HG02798 (cell line): ENCODE data around the gene MYO10.
"Not testable (repeated sequence)": the region's sequence is repeated elsewhere in the genome, so short reads cannot be mapped to it uniquely, and the experiment has no call there.

Source experiments
- ATAC-seq: cut with Tn5 transposase; IDR thresholded peaks from one replicate; pipeline ENCODE4 v1.9.1; 2021; ENCODE audit warnings: mild to moderate bottlenecking; ENCODE audit not compliant: unreplicated experiment, poor library complexity

The MYO10 gene

DNA sequence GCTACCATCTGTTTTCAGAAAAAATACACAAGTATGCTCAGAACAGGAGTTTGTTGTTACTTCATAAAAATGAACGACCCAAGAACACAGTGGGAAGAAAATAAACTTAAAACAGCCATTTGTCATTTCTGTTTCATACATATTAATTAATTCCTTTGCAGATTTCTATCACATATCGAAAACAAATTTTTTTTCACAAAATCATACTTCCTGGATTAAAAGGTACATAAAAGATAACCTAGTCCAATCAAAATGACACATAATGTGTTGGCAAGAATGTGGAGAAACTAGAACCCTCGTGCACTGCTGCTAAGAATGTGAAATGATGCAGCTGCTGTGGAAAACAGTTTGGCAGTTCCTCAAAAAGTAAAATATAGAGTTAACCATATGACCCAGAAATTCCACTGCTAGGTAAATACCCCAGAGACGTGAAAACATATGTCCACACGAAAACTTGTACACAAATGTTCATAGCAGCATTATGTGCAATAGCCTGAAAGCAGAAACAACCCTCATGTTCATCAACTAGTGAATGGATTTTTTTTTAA lies 46.0 kb downstream of the MYO10 start:
- ATAC-seq, result no peak

DNA sequence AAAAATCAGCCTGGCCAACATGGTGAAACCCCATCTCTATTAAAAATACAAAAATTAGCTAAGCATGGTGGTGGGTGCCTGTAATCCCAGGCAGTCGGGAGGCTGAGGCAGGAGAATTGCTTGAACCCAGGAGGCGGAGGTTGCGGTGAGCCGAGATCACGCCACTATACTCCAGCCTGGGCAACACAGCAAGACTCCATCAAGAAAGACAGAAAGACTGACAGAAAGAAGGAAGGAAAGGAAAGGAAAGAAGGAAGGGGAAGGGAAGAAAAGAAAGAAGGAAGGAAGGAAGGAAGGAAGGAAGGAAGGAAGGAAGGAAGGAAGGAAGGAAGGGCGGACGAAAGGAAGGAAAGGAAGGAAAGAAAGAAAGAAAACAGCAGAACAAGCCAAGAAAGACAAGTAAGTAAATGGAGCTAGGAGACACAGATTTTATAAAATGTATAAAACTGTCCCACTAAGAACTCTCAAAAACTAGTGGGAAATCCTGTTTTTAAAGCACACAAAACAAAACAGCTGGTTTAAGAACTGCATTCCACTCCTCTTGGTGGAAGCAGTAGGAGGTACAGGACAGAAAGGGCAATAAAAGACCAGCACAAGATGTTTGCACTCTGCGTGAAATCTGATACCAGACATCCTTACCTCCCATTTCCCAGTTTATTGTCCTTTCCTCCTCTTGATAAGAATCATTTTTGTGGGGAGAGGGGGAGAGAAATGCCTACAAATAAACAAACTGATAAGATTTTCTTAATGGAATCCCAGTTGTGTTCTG lies 46.7 kb downstream of the MYO10 start:
- no peak for ATAC-seq

GRCh38 chr5:16888694-16889124 lies 47.4 kb downstream of the MYO10 start:
- no peak for ATAC-seq

DNA sequence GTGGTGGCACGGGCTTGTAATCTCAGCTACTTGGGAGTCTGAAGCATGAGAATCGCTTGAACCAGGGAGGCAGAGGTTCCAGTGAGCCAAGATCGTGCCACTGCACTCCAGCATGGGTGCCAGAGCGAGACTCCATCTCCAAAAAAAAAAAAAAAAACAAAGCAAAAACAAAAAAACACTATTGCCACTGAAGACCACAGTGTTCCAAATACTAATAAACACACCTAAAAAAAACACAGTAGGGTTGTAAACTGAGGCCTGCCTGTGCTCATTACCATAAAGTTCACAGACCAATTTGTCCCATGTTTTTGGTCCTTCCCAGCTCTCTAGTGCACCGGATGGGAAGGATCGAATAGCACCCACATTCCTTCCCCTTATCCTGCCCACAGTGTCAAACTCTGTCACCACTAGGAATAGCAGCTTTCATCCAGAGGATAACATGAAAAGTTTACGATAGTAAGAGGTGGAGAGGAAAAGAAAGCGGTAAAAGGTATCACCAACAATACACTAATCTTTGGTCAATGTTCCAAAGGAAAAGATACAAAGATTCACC lies 49.2 kb downstream of the MYO10 start:
- ATAC-seq, result no peak

GRCh38 chr5:16886366-16886736 lies 49.7 kb downstream of the MYO10 start:
- no peak for ATAC-seq

- ATAC-seq, result no peak
Measured at GRCh38 chr5:16885635-16886365, 50.3 kb downstream of the MYO10 start.

- ATAC-seq, result no peak
Measured at GRCh38 chr5:16884595-16884994, 51.5 kb downstream of the MYO10 start.

DNA sequence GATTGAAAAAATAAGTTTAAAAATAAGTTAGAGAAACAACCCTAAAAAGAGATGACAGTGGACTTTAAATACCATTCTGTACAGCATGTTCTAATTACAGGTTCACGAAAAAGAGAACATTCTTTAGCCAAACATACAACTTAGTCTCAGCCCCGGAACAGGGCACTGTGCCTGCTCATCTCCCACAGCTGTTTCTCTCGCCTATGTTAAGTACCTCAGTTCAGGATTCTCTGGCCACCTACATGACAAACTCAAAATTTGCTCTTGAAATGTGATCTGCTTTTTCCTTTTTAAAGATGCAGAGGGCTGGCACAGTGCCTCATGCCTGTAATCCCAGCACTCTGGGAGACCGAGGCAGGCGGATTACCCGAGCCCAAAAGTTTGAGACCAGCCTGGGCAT lies 52.3 kb downstream of the MYO10 start:
- no peak for ATAC-seq

DNA sequence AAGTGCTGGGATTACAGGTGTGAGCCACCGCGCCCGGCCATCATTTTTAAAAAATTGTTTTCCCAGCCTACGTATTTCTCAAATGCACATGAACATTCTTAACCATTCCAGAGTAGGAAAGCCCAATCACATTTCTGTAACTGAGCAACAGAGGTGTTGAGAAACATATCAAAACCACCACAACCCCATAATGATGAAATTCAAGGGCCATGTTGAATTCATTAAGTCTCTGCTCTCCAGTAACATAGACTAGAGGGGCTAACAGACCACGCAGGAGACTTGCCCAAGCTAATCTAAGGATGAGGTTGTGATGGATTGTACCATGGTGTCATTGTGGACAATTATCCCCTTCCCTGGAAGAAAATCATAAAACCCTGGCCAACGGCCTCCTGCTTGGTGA lies 52.9 kb downstream of the MYO10 start:
- ATAC-seq, result no peak

DNA sequence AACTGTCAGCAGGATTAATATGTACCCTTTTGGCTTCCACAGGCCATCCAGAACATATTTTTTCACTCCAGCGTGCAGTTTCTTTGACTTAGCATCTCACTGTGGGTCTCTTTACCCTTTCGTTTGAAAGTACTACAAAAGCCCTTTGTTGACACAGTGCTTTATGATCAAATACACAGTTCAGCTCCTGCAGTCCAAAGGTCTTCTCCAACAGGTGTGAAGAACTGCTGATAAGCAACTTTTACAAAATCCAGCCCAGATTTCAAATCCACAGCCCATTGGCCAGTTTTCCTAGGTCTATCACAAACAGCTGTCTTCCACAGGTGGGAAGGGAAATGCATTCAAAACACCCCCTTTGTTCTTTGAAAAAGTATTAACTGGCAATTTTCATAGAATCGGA lies 54.8 kb downstream of the MYO10 start:
- ATAC-seq, result no peak

- no peak for ATAC-seq
Measured at GRCh38 chr5:16880547-16880946, 55.5 kb downstream of the MYO10 start.

- ATAC-seq, result no peak
Measured at GRCh38 chr5:16879650-16880049, 56.4 kb downstream of the MYO10 start.

GRCh38 chr5:16879191-16879590 lies 56.9 kb downstream of the MYO10 start:
- no peak for ATAC-seq

- no peak for ATAC-seq
Measured at GRCh38 chr5:16877267-16877935, 58.7 kb downstream of the MYO10 start.

DNA sequence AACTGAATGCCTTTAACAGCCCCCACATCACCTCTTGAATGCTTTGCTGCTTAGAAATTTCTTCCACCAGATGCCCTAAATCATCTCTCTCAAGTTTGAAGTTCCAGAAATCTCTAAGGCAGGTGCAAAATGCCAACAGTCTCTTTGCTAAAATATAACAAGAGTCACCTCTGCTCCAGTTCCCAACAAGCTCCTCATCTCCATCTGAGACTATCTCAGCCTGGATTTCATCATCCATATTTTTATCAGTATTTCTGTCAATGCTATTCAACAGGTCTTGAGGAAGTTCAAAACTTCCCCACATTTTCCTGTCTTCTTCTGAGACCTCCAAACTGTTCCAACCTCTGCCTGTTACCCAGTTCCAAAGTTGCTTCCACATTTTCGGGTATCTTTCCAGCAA lies 61.7 kb downstream of the MYO10 start:
- ATAC-seq, result not testable (repeated sequence)

GRCh38 chr5:16871746-16872339 lies 64.2 kb downstream of the MYO10 start:
- ATAC-seq, result no peak

DNA sequence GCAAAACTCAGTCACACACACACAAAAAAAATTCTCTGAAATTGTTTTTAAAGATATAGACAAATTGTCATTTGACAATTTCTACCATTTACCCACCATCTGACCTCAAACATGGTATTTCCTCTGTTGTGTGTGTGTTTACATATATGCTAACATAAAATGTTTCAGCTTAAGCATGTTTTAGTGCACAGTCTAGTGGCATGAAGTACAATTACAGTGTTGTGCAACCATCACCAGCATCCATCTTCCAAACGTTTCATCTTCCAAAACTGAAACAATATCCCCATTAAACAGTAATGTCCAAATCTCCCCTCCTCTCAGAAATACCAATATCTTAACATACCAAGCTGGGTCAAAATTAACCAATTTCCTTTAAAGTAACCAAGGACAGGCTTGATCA lies 65.2 kb downstream of the MYO10 start:
- no peak for ATAC-seq

DNA sequence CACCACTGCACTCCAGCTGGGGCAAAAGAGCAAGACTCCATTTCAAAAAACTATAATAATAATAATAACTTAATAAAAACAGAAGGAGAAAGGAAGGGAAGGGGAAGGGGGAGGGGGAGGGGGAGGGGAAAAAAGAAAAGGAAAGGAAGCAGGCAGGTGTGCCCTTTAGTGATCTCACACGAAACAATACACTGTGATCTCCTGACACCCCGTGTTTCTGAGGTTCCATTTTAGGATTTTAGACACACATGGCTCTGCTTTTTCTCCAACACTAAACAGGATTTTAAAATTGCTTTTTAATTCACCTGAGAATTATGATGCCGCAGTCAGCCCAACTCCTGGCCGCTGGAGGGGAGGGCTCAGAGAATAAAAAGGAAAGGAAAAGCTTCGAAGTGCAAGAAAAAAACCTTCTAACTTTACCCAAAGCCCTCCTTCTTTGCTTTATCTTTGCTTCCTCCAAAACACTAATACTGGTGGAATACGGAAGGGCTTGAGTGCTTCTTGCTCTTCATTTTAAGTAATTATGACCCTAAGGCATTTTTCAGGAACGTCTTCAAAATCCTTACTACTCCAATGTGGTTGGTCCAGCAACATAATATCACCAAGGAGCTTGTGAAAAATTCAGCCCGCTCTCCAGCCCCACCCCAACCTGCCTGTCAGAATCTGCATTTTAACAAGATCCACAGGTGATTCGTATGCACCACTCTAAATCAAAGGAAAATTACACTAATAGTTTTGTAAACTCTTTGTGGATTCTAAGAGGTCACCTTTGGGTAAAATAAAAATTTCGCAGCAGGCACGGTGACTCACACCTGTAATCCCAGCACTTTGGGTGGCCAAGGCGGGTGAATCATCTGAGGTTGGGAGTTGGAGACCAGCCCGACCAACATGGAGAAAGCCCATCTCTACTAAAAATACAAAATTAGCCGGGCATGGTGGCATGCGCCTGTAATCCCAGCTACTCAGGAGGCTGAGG lies 66.0 kb downstream of the MYO10 start:
- ATAC-seq, result no peak

GRCh38 chr5:16867577-16867953 lies 68.5 kb downstream of the MYO10 start:
- no peak for ATAC-seq
